CD4-positive, alpha-beta T cell treated with Interleukin-15 for 4 hours (primary cell): ENCODE results near the gene SERPINB13.
"Not testable (repeated sequence)": the region's sequence is repeated elsewhere in the genome, so short reads cannot be mapped to it uniquely, and the experiment has no call there.

Source experiments
- DNase-seq: peaks from one replicate; pipeline ENCODE4 v3.0.0-alpha.2; 2020; ENCODE audit warnings: low spot score

The SERPINB13 gene

DNA sequence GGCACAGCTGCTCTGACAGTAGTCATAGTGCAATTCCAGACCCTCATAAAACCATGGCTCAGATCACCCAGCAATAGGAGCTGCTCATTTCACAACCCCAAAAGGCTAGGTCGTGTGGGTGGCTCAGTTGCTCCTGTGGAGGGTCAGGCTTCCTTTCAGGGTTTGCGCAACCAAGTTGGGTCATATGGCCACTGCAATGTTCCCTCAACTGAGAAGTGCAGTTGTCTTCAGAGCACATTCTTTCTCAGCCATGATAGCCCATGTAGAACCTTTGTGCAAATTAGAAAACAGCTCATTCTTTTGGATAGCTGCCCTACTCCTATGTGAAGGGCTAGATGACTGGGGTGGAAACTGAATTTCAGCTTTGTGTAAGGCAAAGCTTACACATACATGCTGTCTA is 3.2 kb downstream of the SERPINB13 start:
- no peak for DNase-seq

- no peak for DNase-seq
Observed at GRCh38 chr18:63590966-63591695, 4.0 kb downstream of the SERPINB13 start.

GRCh38 chr18:63591725-63592124 is 4.6 kb downstream of the SERPINB13 start:
- DNase-seq: no peak

- DNase-seq: no peak
Observed at GRCh38 chr18:63592471-63592870, 5.3 kb downstream of the SERPINB13 start.

- no peak for DNase-seq
Observed at GRCh38 chr18:63596964-63597363, 9.8 kb downstream of the SERPINB13 start.

GRCh38 chr18:63603355-63603754 is 16.2 kb downstream of the SERPINB13 start:
- no peak for DNase-seq

GRCh38 chr18:63603772-63604171 is 16.6 kb downstream of the SERPINB13 start:
- no peak for DNase-seq

DNA sequence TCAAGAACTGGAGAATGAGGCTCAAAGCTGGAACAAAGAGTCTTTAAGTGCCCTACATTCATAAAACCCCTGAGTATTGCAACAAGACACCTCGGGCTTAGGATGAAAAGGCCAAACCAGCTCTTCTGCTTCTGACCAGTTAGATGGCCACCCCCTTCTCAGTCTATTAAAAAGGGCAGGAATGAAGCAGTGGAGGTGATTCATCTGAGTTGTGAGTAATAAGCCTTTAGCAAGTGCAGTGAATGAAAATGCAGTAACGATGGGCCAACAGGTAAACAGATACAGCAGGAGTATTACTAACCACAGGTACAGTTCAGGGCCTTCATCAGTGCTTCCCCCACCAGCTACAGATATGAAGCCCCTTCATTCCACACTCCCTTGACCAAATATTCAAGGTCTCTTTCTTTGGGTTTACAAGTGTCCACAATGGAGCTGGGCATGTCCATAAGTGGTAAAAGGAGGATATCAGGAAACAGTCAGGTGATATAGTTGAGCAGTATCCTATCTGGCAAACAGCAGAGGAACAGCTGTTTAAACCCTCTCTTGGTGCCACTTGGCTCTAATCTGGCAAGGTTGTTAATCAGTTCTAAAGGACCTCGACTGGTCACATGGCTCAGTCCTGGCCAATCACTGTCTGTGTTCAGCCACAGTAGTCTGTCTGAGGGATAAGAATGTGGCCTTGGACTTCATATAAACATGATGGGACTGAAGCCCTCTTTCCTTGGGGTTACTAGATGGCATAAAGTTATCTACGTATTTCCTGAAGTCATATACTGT is 17.8 kb downstream of the SERPINB13 start:
- DNase-seq: no peak

GRCh38 chr18:63606526-63606925 is 19.4 kb downstream of the SERPINB13 start:
- DNase-seq: no peak

- DNase-seq: no peak
Observed at GRCh38 chr18:63613420-63613819, 26.3 kb downstream of the SERPINB13 start.

GRCh38 chr18:63617049-63617914 is 30.1 kb downstream of the SERPINB13 start:
- DNase-seq: no peak

DNA sequence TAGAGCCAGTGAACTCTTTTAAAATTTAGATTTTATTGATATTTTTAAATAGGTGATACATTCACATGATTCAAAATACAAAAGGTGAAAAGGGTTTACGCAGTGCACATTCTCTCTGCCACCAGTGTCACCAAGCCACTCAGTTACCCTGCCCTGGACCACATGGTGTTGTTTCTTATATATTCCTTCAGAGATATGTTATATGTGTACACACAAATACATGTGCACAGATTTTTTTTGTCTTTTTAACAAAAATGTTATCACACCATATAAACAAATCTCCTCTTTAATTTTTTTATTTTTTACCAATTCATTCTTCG is 30.7 kb downstream of the SERPINB13 start:
- DNase-seq: no peak

- no peak for DNase-seq
Observed at GRCh38 chr18:63619661-63620060, 32.5 kb downstream of the SERPINB13 start.

GRCh38 chr18:63624863-63625262 is 37.7 kb downstream of the SERPINB13 start:
- no peak for DNase-seq

GRCh38 chr18:63626431-63626830 is 39.3 kb downstream of the SERPINB13 start:
- DNase-seq: no peak

DNA sequence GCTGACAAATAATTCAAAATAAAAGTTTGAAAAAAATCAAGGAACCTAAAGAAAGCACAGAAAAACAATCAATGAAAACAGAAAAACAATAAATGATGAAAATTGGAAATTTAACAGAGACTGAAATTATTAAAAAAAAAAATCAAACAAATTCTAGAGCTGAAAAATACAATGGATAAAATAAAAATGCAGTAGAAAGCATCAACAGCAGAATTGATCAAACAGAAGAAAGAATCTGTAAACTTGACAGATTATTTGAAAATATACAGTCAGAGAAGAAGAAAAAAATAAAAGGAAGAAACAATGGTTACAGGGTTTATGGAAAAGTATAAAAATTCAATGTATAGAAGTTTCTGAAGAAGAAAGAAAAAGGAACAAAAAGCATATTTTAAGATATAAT is 40.7 kb downstream of the SERPINB13 start:
- DNase-seq: no peak

DNA sequence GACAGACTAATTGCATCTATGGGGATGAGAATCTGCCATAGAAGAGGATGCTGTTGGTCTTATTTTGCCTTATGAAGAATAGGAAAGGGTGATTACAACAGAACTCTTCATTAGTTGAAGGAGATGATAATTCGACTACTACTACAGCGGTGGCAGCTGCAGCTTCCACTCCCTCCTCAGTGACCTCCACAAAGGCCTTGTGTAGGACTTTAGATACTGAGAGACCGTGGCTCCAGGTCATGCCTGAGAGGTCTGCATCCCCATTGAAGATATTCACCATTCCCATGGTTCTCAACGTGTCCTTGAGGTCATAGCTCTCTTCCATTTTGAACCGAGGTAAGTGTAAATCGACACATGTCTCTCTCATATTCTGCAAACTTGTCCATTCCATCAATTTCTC is 50.6 kb downstream of the SERPINB13 start:
- DNase-seq: no peak

GRCh38 chr18:63641157-63641680 is 54.1 kb downstream of the SERPINB13 start:
- not testable (repeated sequence) for DNase-seq

DNA sequence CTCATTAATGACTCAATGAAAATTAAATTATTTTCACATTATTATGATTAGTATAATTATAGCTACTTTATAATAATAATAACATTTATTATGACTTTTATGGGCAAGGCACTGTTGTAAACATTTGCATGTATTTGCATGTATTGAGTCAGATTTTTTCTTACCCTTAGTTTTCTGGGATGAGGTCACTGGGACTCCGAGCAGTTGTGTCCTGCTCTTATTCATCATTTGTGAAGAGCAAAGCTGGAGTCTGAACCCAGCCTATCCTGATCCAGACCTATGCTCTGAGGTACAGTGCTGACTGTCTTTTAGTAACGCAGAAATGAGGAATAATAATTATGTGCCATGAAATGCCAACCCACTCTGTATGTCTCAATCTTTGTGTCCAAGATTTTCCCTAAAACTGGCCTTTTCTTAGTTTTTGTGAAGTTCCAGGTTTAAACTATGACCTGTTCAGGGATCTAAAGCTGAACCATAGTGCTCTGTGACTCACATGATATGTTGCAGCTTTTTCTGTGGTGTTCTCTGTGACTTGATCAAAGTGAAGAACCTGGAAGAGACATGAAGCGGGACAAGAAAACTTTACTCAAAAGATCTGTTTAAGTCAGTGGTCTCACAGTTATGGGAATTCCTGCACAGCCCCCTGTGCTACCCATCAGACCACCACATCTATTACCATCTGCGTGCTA is 55.7 kb downstream of the SERPINB13 start:
- not testable (repeated sequence) for DNase-seq

GRCh38 chr18:63644142-63644541 is 57.0 kb downstream of the SERPINB13 start, which contains the start of gene SERPINB4:
SERPINB4 (minus strand) TSS chr18:63644256; CDS start chr18:63643577, 679 bp downstream.
- DNase-seq: not testable (repeated sequence)

GRCh38 chr18:63644694-63645093 is 57.6 kb downstream of the SERPINB13 start:
- not testable (repeated sequence) for DNase-seq

DNA sequence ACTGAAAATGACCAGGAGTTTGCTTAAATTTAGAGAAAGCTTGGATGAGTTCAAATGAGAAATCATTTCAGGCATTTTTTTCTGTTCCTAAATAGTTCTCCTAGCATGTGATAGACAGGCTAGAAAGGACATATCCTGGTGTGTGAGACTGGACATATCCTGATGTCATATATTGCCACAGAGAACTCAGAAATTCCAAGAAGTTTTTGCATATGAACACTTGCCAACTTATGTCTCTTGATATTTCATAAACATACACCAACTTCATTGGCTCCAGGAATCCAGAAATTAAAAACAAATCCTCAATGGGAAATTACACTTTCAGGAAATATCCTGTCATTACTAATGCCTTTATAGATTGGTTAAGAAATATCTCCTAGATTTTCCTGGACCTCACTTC is 59.8 kb downstream of the SERPINB13 start:
- DNase-seq: no peak
